Fibroblast of pulmonary artery (primary cell): ENCODE data around the gene NR1H3.
"Not testable (repeated sequence)": the region's sequence is repeated elsewhere in the genome, so short reads cannot be mapped to it uniquely, and the experiment has no call there.

Experiments
- DNase-seq: peaks from one replicate; pipeline ENCODE4 v3.0.0-alpha.2; 2010; ENCODE audit warnings: low read depth
- H3K4me3 ChIP-seq: replicated peaks from 2 replicates; pipeline ENCODE4 v1.5.1; 2011; ENCODE audit warnings: low read depth, mild to moderate bottlenecking, control low read depth, low read length, moderate library complexity
- TF ChIP-seq, protein P1 (sequence below): IDR thresholded peaks from 2 replicates; pipeline ENCODE4 v1.5.1; 2011; ENCODE audit warnings: mild to moderate bottlenecking, control low read depth, low read length, inconsistent platforms; ENCODE audit errors: missing control alignments

The NR1H3 gene

GRCh38 chr11:47257517-47258316 lies at the start of gene NR1H3:
Gene NR1H3, plus strand, starts transcription at chr11:47257996. Its CDS starts 1,221 bp downstream, at chr11:47259217.
- peak within 1 kb of the TSS; percentile 57 for H3K4me3 ChIP-seq
- DNase-seq = peak; percentile 95
- TF ChIP-seq, protein P1, sequence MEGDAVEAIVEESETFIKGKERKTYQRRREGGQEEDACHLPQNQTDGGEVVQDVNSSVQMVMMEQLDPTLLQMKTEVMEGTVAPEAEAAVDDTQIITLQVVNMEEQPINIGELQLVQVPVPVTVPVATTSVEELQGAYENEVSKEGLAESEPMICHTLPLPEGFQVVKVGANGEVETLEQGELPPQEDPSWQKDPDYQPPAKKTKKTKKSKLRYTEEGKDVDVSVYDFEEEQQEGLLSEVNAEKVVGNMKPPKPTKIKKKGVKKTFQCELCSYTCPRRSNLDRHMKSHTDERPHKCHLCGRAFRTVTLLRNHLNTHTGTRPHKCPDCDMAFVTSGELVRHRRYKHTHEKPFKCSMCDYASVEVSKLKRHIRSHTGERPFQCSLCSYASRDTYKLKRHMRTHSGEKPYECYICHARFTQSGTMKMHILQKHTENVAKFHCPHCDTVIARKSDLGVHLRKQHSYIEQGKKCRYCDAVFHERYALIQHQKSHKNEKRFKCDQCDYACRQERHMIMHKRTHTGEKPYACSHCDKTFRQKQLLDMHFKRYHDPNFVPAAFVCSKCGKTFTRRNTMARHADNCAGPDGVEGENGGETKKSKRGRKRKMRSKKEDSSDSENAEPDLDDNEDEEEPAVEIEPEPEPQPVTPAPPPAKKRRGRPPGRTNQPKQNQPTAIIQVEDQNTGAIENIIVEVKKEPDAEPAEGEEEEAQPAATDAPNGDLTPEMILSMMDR = peak; percentile 77

- DNase-seq = not testable (repeated sequence)
These were observed 49.7 kb upstream of the NR1H3 start for GRCh38 chr11:47208008-47208552.

GRCh38 chr11:47208628-47209027 lies 49.2 kb upstream of the NR1H3 start:
- DNase-seq = no peak
- TF ChIP-seq, protein P1 = no peak
- no peak overlapping the region for H3K4me3 ChIP-seq

More at GRCh38 chr11:47208008-47208552, 49.7 kb upstream of the NR1H3 start:
- H3K4me3 ChIP-seq = not testable (repeated sequence)

GRCh38 chr11:47212938-47213337 lies 44.9 kb upstream of the NR1H3 start:
- DNase-seq = no peak
- H3K4me3 ChIP-seq = no peak overlapping the region
- TF ChIP-seq, protein P1 = no peak

- DNase-seq = peak; percentile 80
- TF ChIP-seq, protein P1 = no peak
- H3K4me3 ChIP-seq = peak overlapping the region; percentile 73
These were observed 43.7 kb upstream of the NR1H3 start for GRCh38 chr11:47213950-47214565.

GRCh38 chr11:47215366-47215910 lies 42.4 kb upstream of the NR1H3 start:
- no peak for DNase-seq

More at GRCh38 chr11:47215366-47215910, 42.4 kb upstream of the NR1H3 start:
- H3K4me3 ChIP-seq = peak overlapping the region; percentile 73
- TF ChIP-seq, protein P1 = no peak
